ENCODE measurements around the gene RGS19.

Gene RGS19

GRCh38 chr20:64038565-64039292 lies 40.6 kb downstream of the RGS19 start:
- Histone ChIP-seq H2BK5ac (ENCODE audit: low read length) (peak overlapping the region; percentile 39), H3K4me2 (ENCODE audit: insufficient read depth, low read length, poor library complexity, severe bottlenecking) (peak overlapping the region; percentile 77), H3K14ac (ENCODE audit: low read length) (no peak overlapping the region), H3K27ac (replicated peaks; ENCODE audit: low read length) (no peak overlapping the region), H3K4me1 (ENCODE audit: control insufficient read depth in 2 of 2, insufficient read depth in 1 of 2, low read depth in 1 of 2, low read length in 2 of 2) (peaks cover 16 to 29% of the 10 kb centered on the region in 2 donors), H4K8ac (ENCODE audit: low read depth, low read length) (no peak overlapping the region), H2BK15ac (ENCODE audit: low read length) (peak overlapping the region; percentile 54), H2BK120ac (ENCODE audit: low read depth, low read length) (no peak overlapping the region), H3K36me3 (replicated peaks in 1 of 2; ENCODE audit: control insufficient read depth in 2 of 2, insufficient read depth in 2 of 2, low read length in 2 of 2) (peaks cover 5 to 18% of the 10 kb centered on the region in 2 donors), H3K27me3 (ENCODE audit: control insufficient read depth in 3 of 3, insufficient read depth in 3 of 3, low read depth in 1 of 3, low read length in 3 of 3) (peaks cover 30 to 65% (median 47%) of the 10 kb centered on the region in 3 experiments), H3K4ac (ENCODE audit: low read length) (no peak overlapping the region), H3K79me1 (ENCODE audit: low read depth, low read length) (no peaks in the 10 kb centered on the region), H3K9me3 (replicated peaks in 1 of 2; ENCODE audit: control insufficient read depth in 2 of 2, insufficient read depth in 1 of 2, low read depth in 1 of 2, low read length in 2 of 2) (no peaks in the 10 kb centered on the region), H3K23ac (ENCODE audit: low read depth, low read length, poor library complexity) (peak overlapping the region; percentile 75), H3K9ac (ENCODE audit: low read depth, low read length, poor library complexity) (peak overlapping the region; percentile 70), H2AFZ (ENCODE audit: low read length) (peak overlapping the region; percentile 99), H2BK12ac (ENCODE audit: low read length) (peak overlapping the region; percentile 22), H2AK5ac (ENCODE audit: low read depth, low read length) (peak overlapping the region; percentile 63), H3K4me3 (ENCODE audit: low read length in 2 of 2) (peak overlapping the region; percentile 51 to 79), H4K91ac (ENCODE audit: low read depth, low read length, poor library complexity) (no peak overlapping the region), H3K18ac (ENCODE audit: low read length) (peak overlapping the region; percentile 76)
- peak; percentile 60 for DNase-seq (ENCODE audit: low spot score)
- WGBS, 2 donors (ENCODE audit: extremely low coverage in 2 of 2, insufficient read length in 2 of 2, insufficient replicate concordance in 1 of 2), result no CpG with 5 or more reads among the region's 91 CpGs

- Histone ChIP-seq H4K8ac (ENCODE audit: low read depth, low read length) (no peak overlapping the region), H3K4me1 (ENCODE audit: control insufficient read depth in 2 of 2, insufficient read depth in 1 of 2, low read depth in 1 of 2, low read length in 2 of 2) (peaks cover 16 to 29% of the 10 kb centered on the region in 2 donors), H3K27me3 (ENCODE audit: control insufficient read depth in 3 of 3, insufficient read depth in 3 of 3, low read depth in 1 of 3, low read length in 3 of 3) (peaks cover 30 to 61% (median 42%) of the 10 kb centered on the region in 3 experiments), H3K9ac (ENCODE audit: low read depth, low read length, poor library complexity) (peak overlapping the region; percentile 70), H3K79me1 (ENCODE audit: low read depth, low read length) (no peaks in the 10 kb centered on the region), H3K4ac (ENCODE audit: low read length) (no peak overlapping the region), H2BK120ac (ENCODE audit: low read depth, low read length) (no peak overlapping the region), H2BK5ac (ENCODE audit: low read length) (peak overlapping the region; percentile 39), H3K9me3 (replicated peaks in 1 of 2; ENCODE audit: control insufficient read depth in 2 of 2, insufficient read depth in 1 of 2, low read depth in 1 of 2, low read length in 2 of 2) (no peaks in the 10 kb centered on the region), H2AK5ac (ENCODE audit: low read depth, low read length) (peak overlapping the region; percentile 63), H3K23ac (ENCODE audit: low read depth, low read length, poor library complexity) (peak overlapping the region; percentile 75), H3K4me3 (ENCODE audit: low read length in 2 of 2) (peak overlapping the region; percentile 51 to 79), H3K4me2 (ENCODE audit: insufficient read depth, low read length, poor library complexity, severe bottlenecking) (peak overlapping the region; percentile 77), H3K14ac (ENCODE audit: low read length) (no peak overlapping the region), H4K91ac (ENCODE audit: low read depth, low read length, poor library complexity) (no peak overlapping the region), H3K27ac (replicated peaks; ENCODE audit: low read length) (no peak overlapping the region), H2AFZ (ENCODE audit: low read length) (peak overlapping the region; percentile 99), H2BK15ac (ENCODE audit: low read length) (peak overlapping the region; percentile 54), H3K18ac (ENCODE audit: low read length) (peak overlapping the region; percentile 71), H2BK12ac (ENCODE audit: low read length) (no peak overlapping the region), H3K36me3 (replicated peaks in 1 of 2; ENCODE audit: control insufficient read depth in 2 of 2, insufficient read depth in 2 of 2, low read length in 2 of 2) (peaks cover 6 to 21% of the 10 kb centered on the region in 2 donors)
- WGBS, 2 donors (ENCODE audit: extremely low coverage in 2 of 2, insufficient read length in 2 of 2, insufficient replicate concordance in 1 of 2), result no CpG with 5 or more reads among the region's 30 CpGs
- no peak for DNase-seq (ENCODE audit: low spot score)
Observed at GRCh38 chr20:64038224-64038564, 41.1 kb downstream of the RGS19 start.

GRCh38 chr20:64037498-64038213 lies 41.7 kb downstream of the RGS19 start:
- no peak overlapping the region for H2BK120ac ChIP-seq (ENCODE audit: low read depth, low read length)
- H3K18ac ChIP-seq (ENCODE audit: low read length), result peak overlapping the region; percentile 57
- H4K8ac ChIP-seq (ENCODE audit: low read depth, low read length), result no peak overlapping the region
- H2BK15ac ChIP-seq (ENCODE audit: low read length), result peak overlapping the region; percentile 21
- no peak overlapping the region for H2BK5ac ChIP-seq (ENCODE audit: low read length)
- peak overlapping the region; percentile 41 for H2BK12ac ChIP-seq (ENCODE audit: low read length)
- H3K4me1 ChIP-seq (ENCODE audit: control insufficient read depth in 2 of 2, insufficient read depth in 1 of 2, low read depth in 1 of 2, low read length in 2 of 2), result peaks cover 16 to 29% of the 10 kb centered on the region in 2 donors
- H3K4ac ChIP-seq (ENCODE audit: low read length), result no peak overlapping the region
- WGBS, 2 donors (ENCODE audit: extremely low coverage in 2 of 2, insufficient read length in 2 of 2, insufficient replicate concordance in 1 of 2), result no CpG with 5 or more reads among the region's 36 CpGs
- H3K36me3 ChIP-seq (replicated peaks in 1 of 2; ENCODE audit: control insufficient read depth in 2 of 2, insufficient read depth in 2 of 2, low read length in 2 of 2), result peaks cover 9 to 26% of the 10 kb centered on the region in 2 donors
- no peak for DNase-seq (ENCODE audit: low spot score)
- no peaks in the 10 kb centered on the region for H3K9me3 ChIP-seq (replicated peaks in 1 of 2; ENCODE audit: control insufficient read depth in 2 of 2, insufficient read depth in 1 of 2, low read depth in 1 of 2, low read length in 2 of 2)
- no peaks in the 10 kb centered on the region for H3K79me1 ChIP-seq (ENCODE audit: low read depth, low read length)
- H3K4me3 ChIP-seq (ENCODE audit: low read length in 2 of 2), result no peak overlapping the region
- H3K27me3 ChIP-seq (ENCODE audit: control insufficient read depth in 3 of 3, insufficient read depth in 3 of 3, low read depth in 1 of 3, low read length in 3 of 3), result peaks cover 30 to 58% (median 39%) of the 10 kb centered on the region in 3 experiments
- H3K27ac ChIP-seq (replicated peaks; ENCODE audit: low read length), result no peak overlapping the region
- peak overlapping the region; percentile 82 for H2AK5ac ChIP-seq (ENCODE audit: low read depth, low read length)
- H2AFZ ChIP-seq (ENCODE audit: low read length), result no peak overlapping the region
- no peak overlapping the region for H3K14ac ChIP-seq (ENCODE audit: low read length)
- H4K91ac ChIP-seq (ENCODE audit: low read depth, low read length, poor library complexity), result no peak overlapping the region
- H3K23ac ChIP-seq (ENCODE audit: low read depth, low read length, poor library complexity), result peak overlapping the region; percentile 43
- H3K4me2 ChIP-seq (ENCODE audit: insufficient read depth, low read length, poor library complexity, severe bottlenecking), result peak overlapping the region; percentile 25
- peak overlapping the region; percentile 21 for H3K9ac ChIP-seq (ENCODE audit: low read depth, low read length, poor library complexity)

- no peak overlapping the region for H3K4me3 ChIP-seq (ENCODE audit: low read length in 2 of 2)
- H2BK15ac ChIP-seq (ENCODE audit: low read length), result peak overlapping the region; percentile 21
- peak overlapping the region; percentile 44 for H3K18ac ChIP-seq (ENCODE audit: low read length)
- H2BK5ac ChIP-seq (ENCODE audit: low read length), result no peak overlapping the region
- H3K27ac ChIP-seq (replicated peaks; ENCODE audit: low read length), result no peak overlapping the region
- no peak overlapping the region for H3K23ac ChIP-seq (ENCODE audit: low read depth, low read length, poor library complexity)
- H3K9me3 ChIP-seq (replicated peaks in 1 of 2; ENCODE audit: control insufficient read depth in 2 of 2, insufficient read depth in 1 of 2, low read depth in 1 of 2, low read length in 2 of 2), result no peaks in the 10 kb centered on the region
- no peak for DNase-seq (ENCODE audit: low spot score)
- peak overlapping the region; percentile 82 for H2AK5ac ChIP-seq (ENCODE audit: low read depth, low read length)
- no peak overlapping the region for H3K4me2 ChIP-seq (ENCODE audit: insufficient read depth, low read length, poor library complexity, severe bottlenecking)
- peak overlapping the region; percentile 84 for H3K14ac ChIP-seq (ENCODE audit: low read length)
- H3K79me1 ChIP-seq (ENCODE audit: low read depth, low read length), result no peaks in the 10 kb centered on the region
- H2AFZ ChIP-seq (ENCODE audit: low read length), result no peak overlapping the region
- H4K91ac ChIP-seq (ENCODE audit: low read depth, low read length, poor library complexity), result no peak overlapping the region
- peaks cover 11 to 31% of the 10 kb centered on the region in 2 donors for H3K36me3 ChIP-seq (replicated peaks in 1 of 2; ENCODE audit: control insufficient read depth in 2 of 2, insufficient read depth in 2 of 2, low read length in 2 of 2)
- no peak overlapping the region for H4K8ac ChIP-seq (ENCODE audit: low read depth, low read length)
- H3K9ac ChIP-seq (ENCODE audit: low read depth, low read length, poor library complexity), result no peak overlapping the region
- H3K27me3 ChIP-seq (ENCODE audit: control insufficient read depth in 3 of 3, insufficient read depth in 3 of 3, low read depth in 1 of 3, low read length in 3 of 3), result peaks cover 27 to 54% (median 35%) of the 10 kb centered on the region in 3 experiments
- no CpG with 5 or more reads among the region's 3 CpGs for WGBS, 2 donors (ENCODE audit: extremely low coverage in 2 of 2, insufficient read length in 2 of 2, insufficient replicate concordance in 1 of 2)
- peaks cover 16 to 27% of the 10 kb centered on the region in 2 donors for H3K4me1 ChIP-seq (ENCODE audit: control insufficient read depth in 2 of 2, insufficient read depth in 1 of 2, low read depth in 1 of 2, low read length in 2 of 2)
- H3K4ac ChIP-seq (ENCODE audit: low read length), result no peak overlapping the region
- H2BK120ac ChIP-seq (ENCODE audit: low read depth, low read length), result peak overlapping the region; percentile 47
- peak overlapping the region; percentile 66 for H2BK12ac ChIP-seq (ENCODE audit: low read length)
Observed at GRCh38 chr20:64037199-64037497, 42.2 kb downstream of the RGS19 start.
